CD14-positive monocyte (primary cell): ENCODE measurements around the gene CACNA1D. TPM values are rescaled to one million over a fixed set of nuclear protein-coding genes. Genes with fewer than 3 reads are reported as not detected.

Experiments
- DNase-seq, 3 donors: peaks; one replicate each; pipeline ENCODE4 v3.0.0-alpha.2; 2011 to 2022
- H2AFZ ChIP-seq: 2 replicates; pipeline ENCODE4 v1.6.0; 2012; ENCODE audit warnings: mild to moderate bottlenecking, low read depth, low read length, inconsistent platforms; ENCODE audit not compliant: insufficient read depth, poor library complexity, severe bottlenecking
- H3K27ac ChIP-seq, 2 donors: 1 replicate in 1 of 2; 2 replicates in 1 of 2; pipeline ENCODE4 v1.5.1; 2012 to 2013; ENCODE audit warnings: low read length in 2 of 2, control low read depth in 1 of 2, inconsistent platforms in 1 of 2, low read depth in 1 of 2, mild to moderate bottlenecking in 1 of 2
- H3K27me3 ChIP-seq, 2 donors: one replicate each; pipeline versions ENCODE4 v1.6.0 to v1.6.1; 2011 to 2013; ENCODE audit warnings: low read length in 2 of 2; ENCODE audit not compliant: control insufficient read depth in 2 of 2, insufficient read depth in 2 of 2
- H3K36me3 ChIP-seq, 2 donors: replicated peaks in 1 of 2; 1 replicate in 1 of 2; 2 replicates in 1 of 2; pipeline versions ENCODE4 v1.5.1 to v1.6.1; 2012 to 2013; ENCODE audit warnings: low read length in 2 of 2, control low read depth in 1 of 2, inconsistent platforms in 1 of 2, mild to moderate bottlenecking in 1 of 2; ENCODE audit not compliant: insufficient read depth in 2 of 2, control insufficient read depth in 1 of 2
- H3K4me1 ChIP-seq, 2 donors: 1 replicate in 1 of 2; 2 replicates in 1 of 2; pipeline versions ENCODE4 v1.5.1 to v1.6.1; 2012 to 2013; ENCODE audit warnings: low read length in 2 of 2, control low read depth in 1 of 2, inconsistent platforms in 1 of 2, mild to moderate bottlenecking in 1 of 2, moderate library complexity in 1 of 2; ENCODE audit not compliant: insufficient read depth in 2 of 2, control insufficient read depth in 1 of 2
- H3K4me2 ChIP-seq: replicated peaks from 2 replicates; pipeline ENCODE3; 2012; ENCODE audit warnings: low read length, moderate library complexity, mild to moderate bottlenecking; ENCODE audit not compliant: poor library complexity, severe bottlenecking; ENCODE audit errors: extremely low read depth
- H3K4me3 ChIP-seq, 3 experiments: fragments of 200-600 bp in 1 of 3; sonication (generic) in 1 of 3; replicated peaks in 1 of 3; 1 replicate in 2 of 3; 2 replicates in 1 of 3; pipeline ENCODE4 v1.5.1; 2011 to 2013; ENCODE audit warnings: low read length in 3 of 3, mild to moderate bottlenecking in 3 of 3, control low read depth in 2 of 3, low read depth in 2 of 3, inconsistent platforms in 1 of 3, moderate library complexity in 1 of 3
- H3K79me2 ChIP-seq: 2 replicates; pipeline ENCODE4 v1.6.0; 2012; ENCODE audit warnings: mild to moderate bottlenecking, control low read depth, inconsistent platforms, low read length, moderate library complexity; ENCODE audit not compliant: insufficient read depth
- H3K9ac ChIP-seq: 2 replicates; pipeline ENCODE4 v1.6.0; 2017; ENCODE audit warnings: low read length, mild to moderate bottlenecking; ENCODE audit not compliant: insufficient read depth, poor library complexity, severe bottlenecking
- H3K9me3 ChIP-seq, 2 donors: replicated peaks in 1 of 2; 1 replicate in 1 of 2; 2 replicates in 1 of 2; pipeline versions ENCODE4 v1.5.1 to v1.6.1; 2012 to 2013; ENCODE audit warnings: low read length in 2 of 2, control low read depth in 1 of 2; ENCODE audit not compliant: control insufficient read depth in 1 of 2, insufficient read depth in 1 of 2
- H4K20me1 ChIP-seq: 2 replicates; pipeline ENCODE4 v1.6.0; 2012; ENCODE audit warnings: mild to moderate bottlenecking, low read length, control low read depth, moderate library complexity; ENCODE audit not compliant: insufficient read depth
- H3K27ac Mint-ChIP-seq, 7 donors: one replicate each; pipeline ENCODE4 v1.8.0; 2020; ENCODE audit warnings: mild to moderate bottlenecking in 7 of 7, mixed read lengths in 7 of 7, moderate library complexity in 6 of 7, inconsistent platforms in 2 of 7
- H3K27me3 Mint-ChIP-seq, 3 donors: one replicate each; pipeline ENCODE4 v1.8.0; 2021 to 2022; ENCODE audit warnings: low read depth in 3 of 3, mild to moderate bottlenecking in 3 of 3, mixed read lengths in 3 of 3, moderate library complexity in 3 of 3, inconsistent platforms in 1 of 3
- H3K36me3 Mint-ChIP-seq, 2 donors: one replicate each; pipeline ENCODE4 v1.8.0; 2020; ENCODE audit warnings: mixed read lengths in 2 of 2, inconsistent platforms in 1 of 2, mild to moderate bottlenecking in 1 of 2
- H3K4me1 Mint-ChIP-seq: one replicate; pipeline ENCODE4 v1.8.0; 2020; ENCODE audit warnings: mild to moderate bottlenecking, mixed read lengths
- H3K4me3 Mint-ChIP-seq, 2 donors: one replicate each; pipeline ENCODE4 v1.8.0; 2020; ENCODE audit warnings: mild to moderate bottlenecking in 2 of 2, mixed read lengths in 2 of 2, moderate library complexity in 1 of 2
- H3K9me3 Mint-ChIP-seq, 7 donors: one replicate each; pipeline ENCODE4 v1.8.0; 2020 to 2022; ENCODE audit warnings: mixed read lengths in 7 of 7, mild to moderate bottlenecking in 6 of 7, moderate library complexity in 6 of 7, inconsistent platforms in 2 of 7
- whole genome bisulfite sequencing: methylation state at CpG from one replicate; pipeline ENCODE4 v1.1.5; 2013; ENCODE audit warnings: missing lambda C conversion rate; ENCODE audit not compliant: insufficient coverage; 5-methylcytosine and 5-hydroxymethylcytosine counted together
- intact Hi-C, 2 donors: fragments of 100-400 bp; cut with micrococcal nuclease; formaldehyde crosslinking; loops; one replicate each; pipeline versions ENCODE4 v1.15.0 to v1.15.1; 2023
- polyA plus RNA-seq, 3 donors: library from polyadenylated mRNA; depleted of rRNA in 1 of 3; unstranded in 2 of 3; stranded (reverse) in 1 of 3; fragments of 300-500 nt in 2 of 3; fragments of >200 nt in 1 of 3; fragmentation: Illumina TruSeq in 2 of 3; gene quantifications; 1 replicate in 2 of 3; 2 replicates in 1 of 3; pipeline ENCODE4 v1.2.3, GENCODE V29; 2012 to 2021
- TF ChIP-seq, protein P1 (sequence below): fragments of 200-600 bp; IDR thresholded peaks from one replicate; pipeline ENCODE4 v1.8.0; 2022; ENCODE audit warnings: antibody characterized with exemption, mild to moderate bottlenecking

The CACNA1D gene
- polyA plus RNA-seq, 3 donors, result 0.29 to 1.2 (median 0.98) TPM

GRCh38 chr3:53807117-53807810 is 312.9 kb downstream of the CACNA1D start:
- Mint-ChIP-seq H3K27me3 (peaks cover 3 to 12% (median 8%) of the 10 kb centered on the region in 3 donors), H3K9me3 (no peaks in the 10 kb centered on the region), H3K4me1 (no peaks in the 10 kb centered on the region), H3K27ac (no peak overlapping the region), H3K4me3 (no peak overlapping the region), H3K36me3 (no peaks in the 10 kb centered on the region)
- H3K79me2 ChIP-seq, result no peaks in the 10 kb centered on the region
- H3K4me2 ChIP-seq, result no peak overlapping the region
- no peak overlapping the region for H3K27ac ChIP-seq
- H3K27me3 ChIP-seq, result no peaks in the 10 kb centered on the region
- no peaks in the 10 kb centered on the region for H3K9me3 ChIP-seq
- DNase-seq, result no peak
- H3K4me1 ChIP-seq, result no peaks in the 10 kb centered on the region
- WGBS, result 93% methylated on average over 12 of the region's 15 CpGs
- H3K9ac ChIP-seq, result no peak overlapping the region
- H3K36me3 ChIP-seq, result no peaks in the 10 kb centered on the region
- H3K4me3 ChIP-seq, result no peak overlapping the region
- H4K20me1 ChIP-seq, result no peaks in the 10 kb centered on the region
- intact Hi-C loops, result no loop called here
- TF ChIP-seq, protein P1, sequence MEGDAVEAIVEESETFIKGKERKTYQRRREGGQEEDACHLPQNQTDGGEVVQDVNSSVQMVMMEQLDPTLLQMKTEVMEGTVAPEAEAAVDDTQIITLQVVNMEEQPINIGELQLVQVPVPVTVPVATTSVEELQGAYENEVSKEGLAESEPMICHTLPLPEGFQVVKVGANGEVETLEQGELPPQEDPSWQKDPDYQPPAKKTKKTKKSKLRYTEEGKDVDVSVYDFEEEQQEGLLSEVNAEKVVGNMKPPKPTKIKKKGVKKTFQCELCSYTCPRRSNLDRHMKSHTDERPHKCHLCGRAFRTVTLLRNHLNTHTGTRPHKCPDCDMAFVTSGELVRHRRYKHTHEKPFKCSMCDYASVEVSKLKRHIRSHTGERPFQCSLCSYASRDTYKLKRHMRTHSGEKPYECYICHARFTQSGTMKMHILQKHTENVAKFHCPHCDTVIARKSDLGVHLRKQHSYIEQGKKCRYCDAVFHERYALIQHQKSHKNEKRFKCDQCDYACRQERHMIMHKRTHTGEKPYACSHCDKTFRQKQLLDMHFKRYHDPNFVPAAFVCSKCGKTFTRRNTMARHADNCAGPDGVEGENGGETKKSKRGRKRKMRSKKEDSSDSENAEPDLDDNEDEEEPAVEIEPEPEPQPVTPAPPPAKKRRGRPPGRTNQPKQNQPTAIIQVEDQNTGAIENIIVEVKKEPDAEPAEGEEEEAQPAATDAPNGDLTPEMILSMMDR, result no peak
- H2AFZ ChIP-seq, result no peak overlapping the region

DNA sequence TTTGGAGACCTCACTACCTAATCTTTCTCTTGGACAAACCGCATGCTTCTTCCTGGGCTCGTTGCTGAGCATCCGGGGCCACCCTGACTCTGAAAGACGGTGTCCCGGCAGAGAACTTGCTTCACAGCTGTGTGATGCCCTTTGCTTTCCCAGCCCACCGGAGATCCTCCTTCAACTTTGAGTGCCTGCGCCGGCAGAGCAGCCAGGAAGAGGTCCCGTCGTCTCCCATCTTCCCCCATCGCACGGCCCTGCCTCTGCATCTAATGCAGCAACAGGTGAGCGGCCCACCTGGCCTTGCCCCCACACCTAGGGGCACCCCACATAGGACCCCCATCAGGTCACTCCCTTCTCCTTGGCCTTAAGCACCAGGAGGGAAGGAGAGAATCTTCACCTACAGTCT is 314.1 kb downstream of the CACNA1D start:
- Histone ChIP-seq H3K27me3 (no peaks in the 10 kb centered on the region), H3K4me3 (no peak overlapping the region), H3K36me3 (no peaks in the 10 kb centered on the region), H3K79me2 (no peaks in the 10 kb centered on the region), H3K9ac (no peak overlapping the region), H3K4me2 (no peak overlapping the region), H4K20me1 (no peaks in the 10 kb centered on the region), H3K9me3 (no peaks in the 10 kb centered on the region), H2AFZ (no peak overlapping the region), H3K4me1 (no peaks in the 10 kb centered on the region), H3K27ac (no peak overlapping the region)
- intact Hi-C loops, result no loop called here
- DNase-seq, result no peak
- TF ChIP-seq, protein P1, result no peak
- H3K27me3 Mint-ChIP-seq, result peaks cover 2 to 12% (median 8%) of the 10 kb centered on the region in 3 donors
- H3K4me1 Mint-ChIP-seq, result no peaks in the 10 kb centered on the region
- H3K4me3 Mint-ChIP-seq, result no peak overlapping the region
- WGBS, result 95% methylated on average over 13 of the region's 13 CpGs
- no peak overlapping the region for H3K27ac Mint-ChIP-seq
- H3K9me3 Mint-ChIP-seq, result no peaks in the 10 kb centered on the region
- no peaks in the 10 kb centered on the region for H3K36me3 Mint-ChIP-seq
